Measurements from ENCODE around the gene RAB31. TPM values are rescaled to one million over a fixed set of nuclear protein-coding genes. Genes with fewer than 3 reads are reported as not detected.
"Not testable (repeated sequence)": the region's sequence is repeated elsewhere in the genome, so short reads cannot be mapped to it uniquely, and the experiment has no call there.

The RAB31 gene
- total RNA-seq, 1 donor from 2014 or later = 32.2 TPM

- intact Hi-C loops (cut with DNase I) = no loop called here
- no peak for DNase-seq (ENCODE audit: low spot score)
Measured at GRCh38 chr18:9884532-9885140, 176.5 kb downstream of the RAB31 start.

- intact Hi-C loops (cut with DNase I) = no loop called here
- DNase-seq (ENCODE audit: low spot score) = no peak
Measured at GRCh38 chr18:9885170-9886004, 177.3 kb downstream of the RAB31 start, which contains the start of gene TXNDC2. TXNDC2 (plus strand) TSS chr18:9885973; CDS start chr18:9886681, 708 bp downstream.

- intact Hi-C loops (cut with DNase I) = no loop called here
- DNase-seq (ENCODE audit: low spot score) = no peak
Measured at GRCh38 chr18:9886005-9886348, 177.9 kb downstream of the RAB31 start.

- DNase-seq (ENCODE audit: low spot score) = no peak
- intact Hi-C loops (cut with DNase I) = no loop called here
Measured at GRCh38 chr18:9887992-9888391, 179.9 kb downstream of the RAB31 start.

GRCh38 chr18:9890196-9890595 is 182.1 kb downstream of the RAB31 start:
- intact Hi-C loops (cut with DNase I) = no loop called here
- DNase-seq (ENCODE audit: low spot score) = no peak

GRCh38 chr18:9890957-9891356 is 182.9 kb downstream of the RAB31 start:
- intact Hi-C loops (cut with DNase I) = no loop called here

GRCh38 chr18:9891515-9891914 is 183.4 kb downstream of the RAB31 start:
- intact Hi-C loops (cut with DNase I); DNase-seq (ENCODE audit: low spot score): not testable (repeated sequence)

More at GRCh38 chr18:9890957-9891356, 182.9 kb downstream of the RAB31 start:
- no peak for DNase-seq (ENCODE audit: low spot score)

GRCh38 chr18:9894454-9895068 is 186.5 kb downstream of the RAB31 start:
- no peak for DNase-seq (ENCODE audit: low spot score)
- intact Hi-C loops (cut with DNase I) = no loop called here

GRCh38 chr18:9897129-9897528 is 189.0 kb downstream of the RAB31 start:
- intact Hi-C loops (cut with DNase I) = no loop called here
- DNase-seq (ENCODE audit: low spot score) = no peak

- DNase-seq (ENCODE audit: low spot score); intact Hi-C loops (cut with DNase I): not testable (repeated sequence)
Measured at GRCh38 chr18:9897787-9898291, 189.7 kb downstream of the RAB31 start.

GRCh38 chr18:9898792-9899549 is 190.9 kb downstream of the RAB31 start:
- DNase-seq (ENCODE audit: low spot score) = no peak
- intact Hi-C loops (cut with DNase I) = no loop called here

GRCh38 chr18:9899550-9899930 is 191.4 kb downstream of the RAB31 start:
- intact Hi-C loops (cut with DNase I); DNase-seq (ENCODE audit: low spot score): not testable (repeated sequence)

- DNase-seq (ENCODE audit: low spot score) = no peak
- intact Hi-C loops (cut with DNase I) = no loop called here
Measured at GRCh38 chr18:9900699-9901098, 192.6 kb downstream of the RAB31 start.

GRCh38 chr18:9901377-9901776 is 193.3 kb downstream of the RAB31 start:
- DNase-seq (ENCODE audit: low spot score) = no peak
- intact Hi-C loops (cut with DNase I) = no loop called here

GRCh38 chr18:9902264-9902663 is 194.2 kb downstream of the RAB31 start:
- DNase-seq (ENCODE audit: low spot score); intact Hi-C loops (cut with DNase I): not testable (repeated sequence)

- no peak for DNase-seq (ENCODE audit: low spot score)
- intact Hi-C loops (cut with DNase I) = no loop called here
Measured at GRCh38 chr18:9902832-9903231, 194.7 kb downstream of the RAB31 start.

GRCh38 chr18:9905401-9905922 is 197.4 kb downstream of the RAB31 start:
- no peak for DNase-seq (ENCODE audit: low spot score)
- intact Hi-C loops (cut with DNase I) = no loop called here

GRCh38 chr18:9906481-9906880 is 198.4 kb downstream of the RAB31 start:
- DNase-seq (ENCODE audit: low spot score) = no peak

GRCh38 chr18:9907867-9908266 is 199.8 kb downstream of the RAB31 start:
- DNase-seq (ENCODE audit: low spot score) = no peak
- intact Hi-C loops (cut with DNase I) = no loop called here

More at GRCh38 chr18:9906481-9906880, 198.4 kb downstream of the RAB31 start:
- intact Hi-C loops (cut with DNase I) = no loop called here
